ENCODE measurements around the gene TBC1D21. TPM values are rescaled to one million over a fixed set of nuclear protein-coding genes. Genes with fewer than 3 reads are reported as not detected.

Gene TBC1D21
- total and polyA plus RNA-seq, 7 experiments from 2014 or later: not detected

GRCh38 chr15:73906346-73907034, 33.1 kb downstream of the TBC1D21 start:
- H3K9me3 Mint-ChIP-seq: peaks cover 0 to 1% (median 0%) of the 10 kb centered on the region in 11 donors
- H3K27ac ChIP-seq (ENCODE audit: low read depth, low read length): no peak overlapping the region
- no peak overlapping the region for H3K4me3 Mint-ChIP-seq
- ChIA-PET CTCF (interaction anchor here (1.2 to 3.6 kb wide), 4 partner anchors 15 to 32 kb away, joined by 3 to 20 read pairs (median 6); no protein-coding TSS in a partner anchor), POLR2A (no interaction called here)
- H3K4me1 ChIP-seq (ENCODE audit: control insufficient read depth in 2 of 2, insufficient read depth in 2 of 2, low read length in 2 of 2): no peaks in the 10 kb centered on the region
- peaks cover 0 to 17% (median 0%) of the 10 kb centered on the region in 7 donors for H3K4me1 Mint-ChIP-seq
- no peak for DNase-seq
- peaks cover 0 to 19% (median 4%) of the 10 kb centered on the region in 5 donors for H3K36me3 Mint-ChIP-seq
- no peaks in the 10 kb centered on the region for H3K9me3 ChIP-seq (ENCODE audit: control insufficient read depth in 2 of 3, low read length in 3 of 3)
- no peak overlapping the region for H3K4me3 ChIP-seq (ENCODE audit: low read length)
- H3K27me3 ChIP-seq (ENCODE audit: control insufficient read depth in 2 of 2, insufficient read depth in 2 of 2, low read length in 2 of 2): no peaks in the 10 kb centered on the region
- ATAC-seq: no peak
- peak overlapping the region in 1 of 9 donors; percentile 51 for H3K27ac Mint-ChIP-seq
- no peaks in the 10 kb centered on the region for H3K27me3 Mint-ChIP-seq
- no peaks in the 10 kb centered on the region for H3K36me3 ChIP-seq (ENCODE audit: control insufficient read depth in 2 of 3, insufficient read depth in 3 of 3, low read length in 3 of 3)
- intact Hi-C loops (cut with micrococcal nuclease): no loop called here

DNA sequence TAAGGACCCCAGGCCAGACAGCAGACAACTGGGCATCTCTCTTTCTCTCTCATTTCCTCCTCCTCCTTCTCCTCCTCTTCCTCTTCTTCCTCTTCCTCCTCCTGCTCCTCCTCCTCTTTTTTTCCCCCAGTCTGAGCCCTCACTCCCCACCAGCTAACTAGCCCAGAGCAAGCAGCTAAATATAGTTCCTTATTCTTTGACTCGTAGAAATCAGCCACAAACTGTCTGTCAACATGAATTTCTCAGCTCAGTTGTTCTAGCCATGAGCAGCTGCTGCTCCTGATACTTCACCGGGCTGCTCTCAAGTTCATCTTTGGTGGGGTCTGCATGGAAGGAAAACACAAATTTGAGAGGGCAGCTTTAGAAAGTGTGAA, 33.7 kb downstream of the TBC1D21 start:
- Mint-ChIP-seq H3K36me3 (peaks cover 0 to 19% (median 4%) of the 10 kb centered on the region in 5 donors), H3K4me1 (peaks cover 0 to 17% (median 0%) of the 10 kb centered on the region in 7 donors), H3K9me3 (peaks cover 0 to 1% (median 0%) of the 10 kb centered on the region in 11 donors), H3K4me3 (no peak overlapping the region), H3K27ac (no peak overlapping the region), H3K27me3 (no peaks in the 10 kb centered on the region)
- Histone ChIP-seq H3K27me3 (ENCODE audit: control insufficient read depth in 2 of 2, insufficient read depth in 2 of 2, low read length in 2 of 2) (no peaks in the 10 kb centered on the region), H3K36me3 (ENCODE audit: control insufficient read depth in 2 of 3, insufficient read depth in 3 of 3, low read length in 3 of 3) (no peaks in the 10 kb centered on the region), H3K4me1 (ENCODE audit: control insufficient read depth in 2 of 2, insufficient read depth in 2 of 2, low read length in 2 of 2) (no peaks in the 10 kb centered on the region), H3K27ac (ENCODE audit: low read depth, low read length) (no peak overlapping the region), H3K9me3 (ENCODE audit: control insufficient read depth in 2 of 3, low read length in 3 of 3) (no peaks in the 10 kb centered on the region), H3K4me3 (ENCODE audit: low read length) (no peak overlapping the region)
- DNase-seq (no peak), ATAC-seq (no peak)
- intact Hi-C loops (cut with micrococcal nuclease): no loop called here
- POLR2A ChIA-PET: no interaction called here
- CTCF ChIA-PET: interaction anchor here (1.2 to 3.6 kb wide), 4 partner anchors 14 to 32 kb away, joined by 3 to 20 read pairs (median 6); no protein-coding TSS in a partner anchor

DNA sequence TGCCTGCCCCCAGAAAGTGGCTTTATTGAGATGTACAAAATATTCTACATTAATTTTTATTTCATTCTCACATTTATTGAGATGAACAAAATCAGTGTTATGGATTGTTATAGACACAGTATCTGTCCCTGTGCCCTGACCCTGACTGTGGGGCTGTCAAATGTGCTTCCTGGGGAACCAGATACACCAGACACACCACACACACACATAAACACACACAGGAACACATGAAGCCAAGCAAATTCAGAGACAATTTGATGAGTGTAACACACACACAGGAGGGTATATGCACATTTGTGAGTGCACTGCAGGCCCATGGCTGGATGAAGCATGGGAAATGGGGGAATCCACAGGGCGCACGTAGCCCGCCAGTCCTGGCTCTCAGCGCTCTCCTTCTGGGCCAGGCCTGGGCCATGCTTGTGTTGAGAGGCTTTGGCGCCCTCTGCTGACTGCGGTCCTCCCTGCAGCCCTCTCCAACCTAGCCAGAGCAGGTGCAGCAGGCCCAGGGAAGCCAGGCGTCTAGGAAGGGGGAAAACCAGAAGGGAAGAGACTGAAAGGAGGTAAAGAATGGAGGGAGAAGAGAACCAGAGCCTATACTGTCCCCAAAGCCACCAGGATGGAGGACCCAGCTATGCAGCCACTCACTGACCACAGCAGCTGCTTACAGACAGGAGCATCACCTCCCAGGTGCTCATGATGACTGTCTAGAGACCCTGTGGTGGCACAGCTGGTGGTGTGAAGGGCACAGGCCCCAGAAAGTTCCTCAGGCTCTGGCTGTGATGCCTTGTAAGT, 34.9 kb downstream of the TBC1D21 start:
- intact Hi-C loops (cut with micrococcal nuclease): loop anchor here (1.0 kb wide), 2 partner anchors 19 to 34 kb away; no protein-coding TSS in a partner anchor
- Histone ChIP-seq H3K4me3 (ENCODE audit: low read length) (no peak overlapping the region), H3K27ac (ENCODE audit: low read depth, low read length) (no peak overlapping the region), H3K27me3 (ENCODE audit: control insufficient read depth in 2 of 2, insufficient read depth in 2 of 2, low read length in 2 of 2) (no peaks in the 10 kb centered on the region), H3K36me3 (ENCODE audit: control insufficient read depth in 2 of 3, insufficient read depth in 3 of 3, low read length in 3 of 3) (no peaks in the 10 kb centered on the region), H3K9me3 (ENCODE audit: control insufficient read depth in 2 of 3, low read length in 3 of 3) (no peaks in the 10 kb centered on the region), H3K4me1 (ENCODE audit: control insufficient read depth in 2 of 2, insufficient read depth in 2 of 2, low read length in 2 of 2) (no peaks in the 10 kb centered on the region)
- ATAC-seq (peak; percentile 96), DNase-seq (peak; percentile 34 to 78 (median 56))
- ChIA-PET POLR2A (no interaction called here), CTCF (interaction anchor here (0.6 to 3.6 kb wide), 4 partner anchors 13 to 37 kb away, joined by 3 to 20 read pairs (median 6); no protein-coding TSS in a partner anchor)
- Mint-ChIP-seq H3K36me3 (peaks cover 0 to 19% (median 4%) of the 10 kb centered on the region in 5 donors), H3K4me3 (no peak overlapping the region), H3K9me3 (no peaks in the 10 kb centered on the region), H3K27me3 (no peaks in the 10 kb centered on the region), H3K4me1 (peaks cover 0 to 21% (median 0%) of the 10 kb centered on the region in 7 donors), H3K27ac (no peak overlapping the region)

- Mint-ChIP-seq H3K4me1 (peaks cover 0 to 24% (median 0%) of the 10 kb centered on the region in 7 donors), H3K9me3 (no peaks in the 10 kb centered on the region), H3K27ac (no peak overlapping the region), H3K36me3 (peaks cover 0 to 19% (median 4%) of the 10 kb centered on the region in 5 donors), H3K27me3 (no peaks in the 10 kb centered on the region), H3K4me3 (no peak overlapping the region)
- Histone ChIP-seq H3K4me1 (ENCODE audit: control insufficient read depth in 2 of 2, insufficient read depth in 2 of 2, low read length in 2 of 2) (no peaks in the 10 kb centered on the region), H3K27ac (ENCODE audit: low read depth, low read length) (no peak overlapping the region), H3K36me3 (ENCODE audit: control insufficient read depth in 2 of 3, insufficient read depth in 3 of 3, low read length in 3 of 3) (no peaks in the 10 kb centered on the region), H3K27me3 (ENCODE audit: control insufficient read depth in 2 of 2, insufficient read depth in 2 of 2, low read length in 2 of 2) (no peaks in the 10 kb centered on the region), H3K4me3 (ENCODE audit: low read length) (no peak overlapping the region), H3K9me3 (ENCODE audit: control insufficient read depth in 2 of 3, low read length in 3 of 3) (no peaks in the 10 kb centered on the region)
- ATAC-seq (no peak), DNase-seq (no peak)
- intact Hi-C loops (cut with micrococcal nuclease): loop anchor here (1.0 kb wide), 2 partner anchors 19 to 34 kb away; no protein-coding TSS in a partner anchor
- ChIA-PET POLR2A (no interaction called here), CTCF (interaction anchor here (2.4 to 3.6 kb wide), 3 partner anchors 13 to 34 kb away, joined by 6 to 20 read pairs (median 7); no protein-coding TSS in a partner anchor)
Measured at GRCh38 chr15:73908822-73909122, 35.4 kb downstream of the TBC1D21 start.

DNA sequence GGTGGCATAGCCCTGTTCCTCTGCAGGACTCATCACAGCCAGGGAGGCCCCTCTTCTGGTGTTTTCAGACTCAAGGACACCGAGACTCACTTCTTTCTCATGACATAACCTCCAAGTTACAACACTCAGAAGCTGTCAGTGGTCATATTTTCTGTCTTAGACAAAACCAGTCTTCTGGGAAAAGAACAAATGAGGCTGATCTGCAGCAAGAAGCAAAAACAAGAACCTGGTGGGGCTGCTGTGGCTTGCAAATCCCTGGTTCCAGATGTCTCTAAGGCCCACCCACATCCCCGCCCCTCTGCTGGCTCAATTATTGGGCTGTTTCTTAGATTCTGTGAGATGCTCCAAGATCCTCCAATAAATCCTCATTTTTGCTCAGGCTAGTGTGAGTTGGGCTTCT, 36.3 kb downstream of the TBC1D21 start:
- ATAC-seq: no peak
- Mint-ChIP-seq H3K36me3 (peaks cover 0 to 18% (median 3%) of the 10 kb centered on the region in 5 donors), H3K4me3 (no peak overlapping the region), H3K27ac (no peak overlapping the region), H3K27me3 (no peaks in the 10 kb centered on the region), H3K4me1 (peaks cover 0 to 32% (median 4%) of the 10 kb centered on the region in 7 donors), H3K9me3 (no peaks in the 10 kb centered on the region)
- POLR2A ChIA-PET: no interaction called here
- CTCF ChIA-PET: interaction anchor here (1.2 kb wide), 1 partner anchor 17 kb away, joined by 3 read pairs; no protein-coding TSS in a partner anchor
- H3K36me3 ChIP-seq (ENCODE audit: control insufficient read depth in 2 of 3, insufficient read depth in 3 of 3, low read length in 3 of 3): no peaks in the 10 kb centered on the region
- H3K27ac ChIP-seq (ENCODE audit: low read depth, low read length): no peak overlapping the region
- no peaks in the 10 kb centered on the region for H3K4me1 ChIP-seq (ENCODE audit: control insufficient read depth in 2 of 2, insufficient read depth in 2 of 2, low read length in 2 of 2)
- H3K27me3 ChIP-seq (ENCODE audit: control insufficient read depth in 2 of 2, insufficient read depth in 2 of 2, low read length in 2 of 2): no peaks in the 10 kb centered on the region
- no peak for DNase-seq
- no peaks in the 10 kb centered on the region for H3K9me3 ChIP-seq (ENCODE audit: control insufficient read depth in 2 of 3, low read length in 3 of 3)
- H3K4me3 ChIP-seq (ENCODE audit: low read length): no peak overlapping the region
- intact Hi-C loops (cut with micrococcal nuclease): no loop called here

DNA sequence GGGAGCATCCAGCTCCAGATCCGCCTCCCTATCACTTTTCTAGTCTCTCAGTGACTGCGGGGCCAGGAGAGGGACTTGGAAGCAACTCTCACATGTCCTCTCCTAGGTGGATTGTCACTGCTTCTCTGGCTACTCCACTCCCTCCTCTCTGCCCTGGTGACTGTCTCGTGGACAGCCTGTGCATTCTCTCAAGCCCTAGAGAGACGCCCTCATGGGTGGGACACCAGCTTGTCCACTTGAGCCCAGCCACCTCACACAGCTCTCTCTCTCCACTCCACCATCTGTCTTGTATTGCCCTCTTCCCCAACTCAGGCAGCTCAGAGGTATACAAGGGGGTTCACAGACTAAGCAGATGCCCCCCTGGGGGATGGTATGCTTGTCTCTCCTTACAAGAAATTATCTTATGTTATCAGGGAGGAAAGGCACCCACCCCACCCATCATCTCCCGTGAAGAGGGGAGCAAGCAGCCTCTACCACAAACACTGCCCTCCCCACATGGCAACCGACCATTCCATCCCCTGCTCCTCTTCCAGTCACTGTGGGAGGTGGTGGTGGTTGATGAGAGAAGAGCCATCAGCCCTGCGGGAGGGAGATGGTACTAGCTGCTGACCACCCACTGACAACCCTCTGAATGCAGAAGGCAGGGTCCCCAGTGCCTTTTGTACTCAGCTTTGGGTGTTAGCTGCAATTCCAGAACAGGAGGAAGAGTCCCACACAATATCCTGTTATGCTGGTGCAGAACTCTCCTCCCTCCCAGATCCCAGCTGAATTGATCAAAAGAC, 37.3 kb downstream of the TBC1D21 start:
- Histone ChIP-seq H3K27ac (ENCODE audit: low read depth, low read length) (no peak overlapping the region), H3K27me3 (ENCODE audit: control insufficient read depth in 2 of 2, insufficient read depth in 2 of 2, low read length in 2 of 2) (no peaks in the 10 kb centered on the region), H3K4me3 (ENCODE audit: low read length) (no peak overlapping the region), H3K36me3 (ENCODE audit: control insufficient read depth in 2 of 3, insufficient read depth in 3 of 3, low read length in 3 of 3) (no peaks in the 10 kb centered on the region), H3K4me1 (ENCODE audit: control insufficient read depth in 2 of 2, insufficient read depth in 2 of 2, low read length in 2 of 2) (no peaks in the 10 kb centered on the region), H3K9me3 (ENCODE audit: control insufficient read depth in 2 of 3, low read length in 3 of 3) (no peaks in the 10 kb centered on the region)
- Mint-ChIP-seq H3K4me1 (peaks cover 0 to 37% (median 4%) of the 10 kb centered on the region in 7 donors), H3K36me3 (peaks cover 0 to 22% (median 6%) of the 10 kb centered on the region in 5 donors), H3K4me3 (no peak overlapping the region), H3K27me3 (no peaks in the 10 kb centered on the region), H3K27ac (no peak overlapping the region), H3K9me3 (peaks cover 0 to 4% (median 0%) of the 10 kb centered on the region in 11 donors)
- ATAC-seq: no peak
- POLR2A ChIA-PET: interaction anchor here (0.5 to 1.3 kb wide), 2 partner anchors 17 to 45 kb away, joined by 3 to 5 read pairs; no protein-coding TSS in a partner anchor
- CTCF ChIA-PET: interaction anchor here (0.8 to 1.2 kb wide), 2 partner anchors 16 to 55 kb away, joined by 3 read pairs; no protein-coding TSS in a partner anchor
- intact Hi-C loops (cut with micrococcal nuclease): no loop called here
- no peak for DNase-seq

Data from naive thymus-derived CD4-positive, alpha-beta T cell (primary cell).